Suprapubic skin (tissue), 4 donors: ENCODE measurements around the gene ABHD17A. TPM values are rescaled to one million over a fixed set of nuclear protein-coding genes. Genes with fewer than 3 reads are reported as not detected.
A peak's percentile ranks its signal among the peaks of the same experiment; 100 is the strongest.

Source experiments
- DNase-seq, 2 donors: peaks; one replicate each; pipeline ENCODE4 v3.0.0-alpha.2; 2019; ENCODE audit warnings: low spot score in 2 of 2
- H3K27ac ChIP-seq: fragments of 200-600 bp; sonication (generic); one replicate; pipeline ENCODE4 v1.5.1; 2019
- H3K27me3 ChIP-seq: fragments of 200-600 bp; sonication (generic); one replicate; pipeline ENCODE4 v1.5.1; 2019
- H3K36me3 ChIP-seq: fragments of 200-600 bp; sonication (generic); one replicate; pipeline ENCODE4 v1.5.1; 2019
- H3K4me1 ChIP-seq: fragments of 200-600 bp; sonication (generic); one replicate; pipeline ENCODE4 v1.5.1; 2019
- H3K4me3 ChIP-seq: fragments of 200-600 bp; sonication (generic); one replicate; pipeline ENCODE4 v1.5.1; 2019; ENCODE audit warnings: mild to moderate bottlenecking
- H3K9me3 ChIP-seq: fragments of 200-600 bp; sonication (generic); one replicate; pipeline ENCODE4 v1.5.1; 2019
- EP300 ChIP-seq: sonication (generic); formaldehyde crosslinking; IDR thresholded peaks from one replicate; pipeline ENCODE4 v1.6.1; 2017; ENCODE audit warnings: antibody characterized with exemption
- POLR2A ChIP-seq, 2 donors: fragments of 450-650 bp; IDR thresholded peaks; one replicate each; pipeline ENCODE4 v1.6.1; 2017; ENCODE audit warnings: antibody characterized with exemption in 2 of 2, mild to moderate bottlenecking in 2 of 2, moderate library complexity in 2 of 2
- POLR2AphosphoS5 ChIP-seq, 3 donors: sonication (generic); formaldehyde crosslinking; IDR thresholded peaks; one replicate each; pipeline ENCODE4 v1.6.1; 2017; ENCODE audit warnings: antibody characterized with exemption in 3 of 3
- WGBS: methylation state at CpG from one replicate; pipeline ENCODE4 v1.1.5; 2018; 5-methylcytosine and 5-hydroxymethylcytosine counted together
- total RNA-seq, 4 donors: library from RNA; depleted of rRNA; stranded (reverse); fragments of >200 nt; gene quantifications; one replicate each; pipeline ENCODE4 v1.1.0, GENCODE V29; 2016
- TF ChIP-seq, protein P1 (sequence below), 2 donors: fragments of 200-600 bp in 1 of 2; fragments of 450-650 bp in 1 of 2; sonication (generic) in 1 of 2; IDR thresholded peaks; one replicate each; pipeline ENCODE4 v1.5.1; 2016 to 2019; ENCODE audit warnings: antibody characterized with exemption in 2 of 2, mild to moderate bottlenecking in 1 of 2, moderate library complexity in 1 of 2

Gene ABHD17A
- total RNA-seq, 4 donors from 2014 or later: 82.3 to 120 (median 110) TPM

- DNase-seq: no peak
- Histone ChIP-seq H3K4me1 (peaks cover 77% of the 10 kb centered on the region), H3K4me3 (peak overlapping the region; percentile 56), H3K27ac (peak overlapping the region; percentile 88), H3K9me3 (no peaks in the 10 kb centered on the region), H3K27me3 (no peaks in the 10 kb centered on the region), H3K36me3 (no peaks in the 10 kb centered on the region)
- WGBS: no CpG with 5 or more reads among the region's 16 CpGs
- TF ChIP-seq POLR2A (IDR thresholded peaks at IDR 0.05): no peak
- TF ChIP-seq, protein P1, sequence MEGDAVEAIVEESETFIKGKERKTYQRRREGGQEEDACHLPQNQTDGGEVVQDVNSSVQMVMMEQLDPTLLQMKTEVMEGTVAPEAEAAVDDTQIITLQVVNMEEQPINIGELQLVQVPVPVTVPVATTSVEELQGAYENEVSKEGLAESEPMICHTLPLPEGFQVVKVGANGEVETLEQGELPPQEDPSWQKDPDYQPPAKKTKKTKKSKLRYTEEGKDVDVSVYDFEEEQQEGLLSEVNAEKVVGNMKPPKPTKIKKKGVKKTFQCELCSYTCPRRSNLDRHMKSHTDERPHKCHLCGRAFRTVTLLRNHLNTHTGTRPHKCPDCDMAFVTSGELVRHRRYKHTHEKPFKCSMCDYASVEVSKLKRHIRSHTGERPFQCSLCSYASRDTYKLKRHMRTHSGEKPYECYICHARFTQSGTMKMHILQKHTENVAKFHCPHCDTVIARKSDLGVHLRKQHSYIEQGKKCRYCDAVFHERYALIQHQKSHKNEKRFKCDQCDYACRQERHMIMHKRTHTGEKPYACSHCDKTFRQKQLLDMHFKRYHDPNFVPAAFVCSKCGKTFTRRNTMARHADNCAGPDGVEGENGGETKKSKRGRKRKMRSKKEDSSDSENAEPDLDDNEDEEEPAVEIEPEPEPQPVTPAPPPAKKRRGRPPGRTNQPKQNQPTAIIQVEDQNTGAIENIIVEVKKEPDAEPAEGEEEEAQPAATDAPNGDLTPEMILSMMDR (IDR thresholded peaks at IDR 0.05): no peak
- TF ChIP-seq POLR2AphosphoS5 (IDR thresholded peaks at IDR 0.05): no peak
- TF ChIP-seq EP300: no peak
Measured at GRCh38 chr19:1854039-1854541, 31.2 kb downstream of the ABHD17A start.

GRCh38 chr19:1853295-1854038 is 31.8 kb downstream of the ABHD17A start:
- Histone ChIP-seq H3K4me1 (peaks cover 74% of the 10 kb centered on the region), H3K27ac (peak overlapping the region; percentile 88), H3K36me3 (no peaks in the 10 kb centered on the region), H3K27me3 (no peaks in the 10 kb centered on the region), H3K4me3 (peak overlapping the region; percentile 56), H3K9me3 (no peaks in the 10 kb centered on the region)
- DNase-seq: peak in 1 of 2 donors; percentile 92
- WGBS: 25% methylated on average over 13 of the region's 27 CpGs
- TF ChIP-seq POLR2A (IDR thresholded peaks at IDR 0.05): no peak
- TF ChIP-seq POLR2AphosphoS5 (IDR thresholded peaks at IDR 0.05): peak in 1 of 3 donors; percentile 61
- TF ChIP-seq, protein P1 (IDR thresholded peaks at IDR 0.05): peak; percentile 92 to 99

- Histone ChIP-seq H3K4me3 (no peak overlapping the region), H3K4me1 (peaks cover 67% of the 10 kb centered on the region), H3K36me3 (no peaks in the 10 kb centered on the region), H3K27ac (no peak overlapping the region), H3K27me3 (no peaks in the 10 kb centered on the region), H3K9me3 (no peaks in the 10 kb centered on the region)
- DNase-seq: no peak
- WGBS: 33% methylated on average over 1 of the region's 9 CpGs
- TF ChIP-seq POLR2AphosphoS5 (IDR thresholded peaks at IDR 0.05): no peak
- TF ChIP-seq, protein P1 (IDR thresholded peaks at IDR 0.05): no peak
- TF ChIP-seq EP300: no peak
- TF ChIP-seq POLR2A (IDR thresholded peaks at IDR 0.05): no peak
Measured at GRCh38 chr19:1852581-1853128, 32.6 kb downstream of the ABHD17A start.

DNA sequence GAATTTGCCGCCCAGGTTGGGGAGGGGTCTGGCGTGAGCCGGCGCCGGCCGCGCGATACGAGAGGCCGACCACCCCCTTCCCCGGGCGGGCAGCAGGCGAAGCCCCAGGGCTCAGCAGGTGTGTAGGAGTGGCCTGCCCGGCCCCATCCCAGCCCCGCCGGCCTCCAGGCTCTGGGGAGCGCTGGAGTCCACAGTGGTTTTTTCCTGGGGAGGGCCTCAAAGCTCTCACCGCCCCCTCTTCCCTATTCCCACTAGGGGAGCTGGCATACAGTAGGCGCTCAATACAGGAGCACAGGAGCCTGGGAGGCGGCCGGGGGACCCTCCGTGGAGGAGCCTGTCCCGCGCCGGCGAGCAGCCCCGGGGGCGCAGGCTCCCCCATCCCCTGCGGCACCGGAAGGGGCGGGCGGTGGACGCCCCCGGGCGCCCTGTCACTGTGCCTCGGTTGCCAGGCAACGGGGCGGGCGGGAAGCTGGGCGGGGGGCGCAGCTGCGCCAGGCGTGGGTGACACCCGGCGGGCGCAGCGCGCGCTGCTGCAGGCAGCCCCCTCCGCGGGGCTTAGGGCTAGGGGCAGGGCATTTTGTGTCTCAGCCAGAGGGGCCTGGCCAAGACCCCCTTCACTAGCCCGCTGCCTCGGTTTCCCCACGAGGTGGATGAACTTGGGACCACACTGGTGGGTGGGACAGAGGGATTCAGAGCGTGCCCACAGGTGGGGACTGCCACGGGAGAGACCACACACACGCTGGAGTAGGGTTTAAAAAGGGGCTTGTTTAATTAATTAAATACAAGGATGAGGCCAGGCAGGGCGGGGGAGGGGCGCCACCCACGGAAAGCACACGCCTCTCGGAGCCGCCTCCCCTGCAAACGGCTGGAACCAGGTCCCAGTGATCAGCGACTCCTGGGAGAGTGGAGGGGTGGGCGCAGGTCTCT is 33.4 kb downstream of the ABHD17A start:
- H3K4me3 ChIP-seq: peak overlapping the region; percentile 11

More for the DNA sequence above, 33.4 kb downstream of the ABHD17A start:
- no peak overlapping the region for H3K27ac ChIP-seq
- H3K27me3 ChIP-seq: no peaks in the 10 kb centered on the region
- TF ChIP-seq POLR2A (IDR thresholded peaks at IDR 0.05) (no peak), EP300 (no peak), POLR2AphosphoS5 (IDR thresholded peaks at IDR 0.05) (no peak)
- TF ChIP-seq, protein P1 (IDR thresholded peaks at IDR 0.05): no peak
- DNase-seq: no peak
- no peaks in the 10 kb centered on the region for H3K36me3 ChIP-seq
- H3K9me3 ChIP-seq: no peaks in the 10 kb centered on the region
- peaks cover 67% of the 10 kb centered on the region for H3K4me1 ChIP-seq
- WGBS: 14% methylated on average over 28 of the region's 66 CpGs
